LNCaP clone FGC (cell line): Measurements from ENCODE around the gene BAAT.
"Not testable (repeated sequence)": the region's sequence is repeated elsewhere in the genome, so short reads cannot be mapped to it uniquely, and the experiment has no call there.

Experiments used
- DNase-seq: peaks from one replicate; pipeline ENCODE4 v3.0.0-alpha.2; 2011; ENCODE audit warnings: low read depth
- H3K4me3 ChIP-seq: 2 replicates; pipeline ENCODE4 v1.5.1; 2011; ENCODE audit warnings: mild to moderate bottlenecking, low read depth, low read length, control low read depth
- CTCF ChIP-seq: IDR thresholded peaks from 2 replicates; pipeline ENCODE4 v1.5.1; 2012; ENCODE audit warnings: mild to moderate bottlenecking; ENCODE audit not compliant: control insufficient read depth, insufficient read depth; ENCODE audit errors: extremely low read depth

BAAT gene

GRCh38 chr9:101341958-101342357 lies 42.8 kb downstream of the BAAT start:
- DNase-seq = no peak
- no peak for TF ChIP-seq CTCF
- H3K4me3 ChIP-seq = no peak overlapping the region

GRCh38 chr9:101337237-101337636 lies 47.6 kb downstream of the BAAT start:
- TF ChIP-seq CTCF = no peak
- DNase-seq = no peak
- no peak overlapping the region for H3K4me3 ChIP-seq

DNA sequence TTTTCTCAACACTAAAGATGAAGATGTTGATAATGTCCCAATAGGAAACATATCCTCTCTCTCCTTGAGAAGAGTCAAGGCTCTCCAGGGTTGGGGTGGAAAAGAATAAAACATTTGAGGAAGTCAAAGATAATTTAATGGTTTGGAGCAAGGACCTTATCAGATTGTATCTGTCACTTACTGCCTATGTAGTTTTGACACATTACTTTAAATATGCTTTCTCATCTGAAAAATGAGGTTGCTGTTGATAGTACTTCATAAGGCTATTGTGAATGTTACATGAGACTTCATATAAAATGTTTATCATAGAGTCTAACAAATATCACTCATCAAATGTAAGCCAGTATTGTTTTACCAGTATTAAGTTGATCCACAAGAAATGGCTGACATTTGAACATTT lies 48.7 kb downstream of the BAAT start:
- no peak for TF ChIP-seq CTCF
- no peak for DNase-seq
- H3K4me3 ChIP-seq = no peak overlapping the region

DNA sequence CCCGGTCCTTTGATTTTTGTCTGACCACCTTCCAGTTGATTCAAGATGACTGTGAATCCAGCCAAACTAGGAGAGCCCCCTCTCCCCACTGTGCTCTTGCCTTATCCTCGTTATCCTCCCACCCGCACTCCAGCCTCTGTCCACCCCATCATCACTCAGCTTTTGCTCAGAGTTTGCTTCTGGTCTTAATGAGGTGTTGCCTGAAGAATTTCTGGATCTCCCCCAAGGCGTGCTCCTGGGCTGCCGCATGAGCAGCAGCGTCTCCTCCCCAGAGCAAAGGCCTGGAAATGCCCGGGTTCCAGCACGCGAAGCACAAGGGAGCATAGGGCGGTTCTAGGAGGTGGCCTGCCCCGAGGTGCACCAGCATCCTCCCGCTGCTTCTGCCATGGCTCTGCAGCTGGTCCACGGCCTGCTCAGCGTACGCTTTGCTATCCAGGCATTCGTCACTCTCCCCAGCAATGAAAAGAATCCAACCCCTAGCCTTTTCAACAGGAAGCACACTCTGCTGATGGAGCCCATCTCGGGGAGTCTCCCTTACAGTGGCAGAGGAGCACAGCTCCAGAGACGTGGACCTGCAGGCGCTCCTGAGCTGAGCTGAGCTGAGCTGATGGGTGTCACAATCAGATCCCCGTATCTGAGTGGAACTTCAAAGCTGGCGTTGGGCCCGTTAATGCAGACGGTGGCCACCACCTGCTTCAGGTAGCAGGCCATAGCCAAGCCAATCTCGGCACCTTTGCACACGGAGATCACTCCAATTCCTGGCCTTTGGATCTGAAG lies 50.7 kb downstream of the BAAT start:
- no peak for TF ChIP-seq CTCF
- H3K4me3 ChIP-seq = no peak overlapping the region
- DNase-seq = no peak

DNA sequence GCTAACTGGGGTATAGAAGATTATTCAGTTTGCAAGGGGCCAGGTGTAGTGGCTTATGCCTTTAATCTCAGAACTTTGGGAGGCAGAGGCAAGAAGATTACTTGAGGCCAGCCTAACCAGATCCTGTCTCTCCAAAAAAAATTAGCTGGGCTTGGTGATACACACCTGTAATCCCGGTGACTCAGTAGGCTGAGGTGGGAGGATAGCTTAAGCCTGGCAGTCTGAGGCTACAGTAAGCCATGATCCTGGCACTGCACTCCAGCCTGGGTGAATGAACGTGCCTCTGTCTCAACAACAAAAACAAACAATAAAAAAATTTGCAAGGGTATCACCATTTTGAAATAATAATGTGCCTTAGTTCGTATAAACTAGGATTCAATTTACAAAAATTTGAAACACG lies 51.3 kb downstream of the BAAT start:
- DNase-seq = no peak
- TF ChIP-seq CTCF = no peak

DNA sequence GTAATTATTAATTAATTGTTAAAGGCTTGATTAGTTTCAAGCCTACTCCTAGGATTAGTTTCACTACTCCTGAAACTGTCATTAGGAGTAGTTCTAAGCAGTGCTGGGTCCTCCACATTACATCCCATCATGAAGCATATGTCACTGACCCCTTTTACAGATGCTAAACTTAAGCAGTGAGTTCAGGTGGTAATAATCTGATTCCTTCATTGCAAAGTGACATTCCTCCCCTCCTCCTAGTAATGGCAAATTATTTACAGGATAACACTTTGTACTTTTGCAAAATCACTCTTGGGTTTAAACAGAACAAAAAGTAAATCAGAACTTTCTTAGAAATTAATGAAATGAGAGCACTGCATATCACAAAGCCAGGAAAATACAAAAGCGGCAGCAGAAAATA lies 52.4 kb downstream of the BAAT start:
- no peak for DNase-seq
- no peak for TF ChIP-seq CTCF
- H3K4me3 ChIP-seq = no peak overlapping the region

More for the DNA sequence above, 51.3 kb downstream of the BAAT start:
- no peak overlapping the region for H3K4me3 ChIP-seq

- DNase-seq, H3K4me3 ChIP-seq: not testable (repeated sequence)
Observed at GRCh38 chr9:101327422-101327909, 57.3 kb downstream of the BAAT start.
